ENCODE results near the gene SSNA1.

SSNA1 gene

GRCh38 chr9:137172901-137173795, 15.3 kb upstream of the SSNA1 start:
- ATAC-seq (ENCODE audit: low read depth) (0 out of 3 replicates have a peak, but pooled peaks have one; percentile 3), DNase-seq (ENCODE audit: low spot score) (no peak)
- no peak overlapping the region for H3K27ac ChIP-seq (ENCODE audit: poor library complexity, severe bottlenecking)

GRCh38 chr9:137173796-137174664, 14.4 kb upstream of the SSNA1 start:
- no peak overlapping the region for H3K4me3 ChIP-seq (ENCODE audit: severe bottlenecking)
- no peaks in the 10 kb centered on the region for H3K9me3 ChIP-seq (ENCODE audit: severe bottlenecking)
- peaks cover 53% of the 10 kb centered on the region for H3K27me3 ChIP-seq (ENCODE audit: insufficient read depth, poor library complexity, severe bottlenecking)
- no peaks in the 10 kb centered on the region for H3K4me1 ChIP-seq (ENCODE audit: insufficient read depth, poor library complexity, severe bottlenecking)
- ATAC-seq (ENCODE audit: low read depth) = no peak
- TF ChIP-seq, protein P1, sequence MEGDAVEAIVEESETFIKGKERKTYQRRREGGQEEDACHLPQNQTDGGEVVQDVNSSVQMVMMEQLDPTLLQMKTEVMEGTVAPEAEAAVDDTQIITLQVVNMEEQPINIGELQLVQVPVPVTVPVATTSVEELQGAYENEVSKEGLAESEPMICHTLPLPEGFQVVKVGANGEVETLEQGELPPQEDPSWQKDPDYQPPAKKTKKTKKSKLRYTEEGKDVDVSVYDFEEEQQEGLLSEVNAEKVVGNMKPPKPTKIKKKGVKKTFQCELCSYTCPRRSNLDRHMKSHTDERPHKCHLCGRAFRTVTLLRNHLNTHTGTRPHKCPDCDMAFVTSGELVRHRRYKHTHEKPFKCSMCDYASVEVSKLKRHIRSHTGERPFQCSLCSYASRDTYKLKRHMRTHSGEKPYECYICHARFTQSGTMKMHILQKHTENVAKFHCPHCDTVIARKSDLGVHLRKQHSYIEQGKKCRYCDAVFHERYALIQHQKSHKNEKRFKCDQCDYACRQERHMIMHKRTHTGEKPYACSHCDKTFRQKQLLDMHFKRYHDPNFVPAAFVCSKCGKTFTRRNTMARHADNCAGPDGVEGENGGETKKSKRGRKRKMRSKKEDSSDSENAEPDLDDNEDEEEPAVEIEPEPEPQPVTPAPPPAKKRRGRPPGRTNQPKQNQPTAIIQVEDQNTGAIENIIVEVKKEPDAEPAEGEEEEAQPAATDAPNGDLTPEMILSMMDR (IDR thresholded peaks at IDR 0.05; ENCODE audit: poor library complexity, severe bottlenecking) = no peak
- H3K36me3 ChIP-seq (ENCODE audit: low read depth) = no peaks in the 10 kb centered on the region
- no peak for DNase-seq (ENCODE audit: low spot score)
- H3K27ac ChIP-seq (ENCODE audit: poor library complexity, severe bottlenecking) = no peak overlapping the region

More at GRCh38 chr9:137172901-137173795, 15.3 kb upstream of the SSNA1 start:
- TF ChIP-seq, protein P1 (IDR thresholded peaks at IDR 0.05; ENCODE audit: poor library complexity, severe bottlenecking) = no peak
- Histone ChIP-seq H3K4me3 (ENCODE audit: severe bottlenecking) (no peak overlapping the region), H3K9me3 (ENCODE audit: severe bottlenecking) (no peaks in the 10 kb centered on the region), H3K27me3 (ENCODE audit: insufficient read depth, poor library complexity, severe bottlenecking) (peaks cover 62% of the 10 kb centered on the region), H3K4me1 (ENCODE audit: insufficient read depth, poor library complexity, severe bottlenecking) (no peaks in the 10 kb centered on the region), H3K36me3 (ENCODE audit: low read depth) (no peaks in the 10 kb centered on the region)

DNA sequence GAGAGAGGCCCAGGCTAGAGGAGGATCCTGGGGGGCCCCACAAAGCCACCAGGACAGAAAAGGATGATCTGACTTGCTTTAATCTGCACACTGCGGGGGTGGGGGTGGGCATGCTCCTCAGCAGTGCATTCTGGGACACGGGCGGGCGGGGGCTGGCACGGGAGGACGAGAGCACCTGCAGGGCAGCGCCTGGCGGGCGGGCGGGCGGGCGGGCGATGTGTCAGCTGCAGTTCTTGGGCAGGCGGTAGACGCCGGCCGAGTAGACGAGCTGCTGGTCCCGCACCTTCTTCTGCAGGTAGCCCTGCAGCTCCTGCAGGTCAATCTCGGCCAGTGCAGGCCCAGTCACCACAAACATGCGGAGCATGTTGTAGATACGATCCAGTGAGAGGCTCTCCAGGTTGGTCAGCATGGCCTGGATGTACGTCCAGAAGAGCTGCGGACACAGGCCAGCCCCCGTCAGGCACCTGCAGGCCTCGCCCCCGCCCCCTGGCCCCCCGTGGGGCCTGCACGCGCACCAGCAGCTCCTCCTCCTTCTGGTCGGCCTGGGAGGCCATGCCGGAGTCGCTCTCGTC, 13.7 kb upstream of the SSNA1 start:
- H3K4me1 ChIP-seq (ENCODE audit: insufficient read depth, poor library complexity, severe bottlenecking) = no peaks in the 10 kb centered on the region
- ATAC-seq (ENCODE audit: low read depth) (peak; percentile 30), DNase-seq (ENCODE audit: low spot score) (no peak)
- H3K4me3 ChIP-seq (ENCODE audit: severe bottlenecking) = no peak overlapping the region
- peaks cover 47% of the 10 kb centered on the region for H3K27me3 ChIP-seq (ENCODE audit: insufficient read depth, poor library complexity, severe bottlenecking)
- TF ChIP-seq, protein P1 (IDR thresholded peaks at IDR 0.05; ENCODE audit: poor library complexity, severe bottlenecking) = no peak
- no peaks in the 10 kb centered on the region for H3K9me3 ChIP-seq (ENCODE audit: severe bottlenecking)
- H3K36me3 ChIP-seq (ENCODE audit: low read depth) = no peaks in the 10 kb centered on the region; the same call in 1 of the 2 replicates
- no peak overlapping the region for H3K27ac ChIP-seq (ENCODE audit: poor library complexity, severe bottlenecking)

DNA sequence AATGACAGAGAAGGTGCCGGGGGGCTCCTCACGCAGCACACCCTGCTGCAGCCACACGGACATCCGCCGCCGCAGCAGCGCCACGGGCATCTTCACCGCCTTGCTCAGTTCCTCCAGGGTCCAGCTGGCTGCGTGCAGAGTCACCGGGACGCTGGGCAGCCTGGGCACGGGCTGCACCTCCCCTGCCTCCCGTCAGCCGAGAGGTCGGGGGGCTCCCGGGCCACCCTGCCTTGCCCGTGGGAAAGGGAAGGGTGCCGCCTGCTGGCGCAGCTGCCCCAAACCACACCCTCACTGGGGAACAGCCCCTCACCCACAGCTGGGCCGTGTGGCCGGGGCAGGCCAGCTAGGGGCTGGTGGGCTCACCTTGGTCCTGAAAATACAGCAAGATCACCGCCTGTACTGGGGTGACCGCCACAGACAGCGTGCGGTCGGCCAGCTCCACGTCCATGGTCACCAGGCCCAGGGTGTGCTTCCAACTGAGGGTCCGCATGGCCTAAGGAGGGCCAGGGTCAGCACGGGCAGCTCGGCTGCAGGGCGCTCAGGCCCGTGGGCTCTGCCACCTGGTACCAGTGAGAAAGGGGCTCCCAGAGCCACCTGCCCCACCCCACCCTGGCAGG, 13.0 kb upstream of the SSNA1 start:
- Histone ChIP-seq H3K36me3 (ENCODE audit: low read depth) (peaks cover 4% of the 10 kb centered on the region; the same call in 1 of the 2 replicates), H3K4me1 (ENCODE audit: insufficient read depth, poor library complexity, severe bottlenecking) (no peaks in the 10 kb centered on the region), H3K27me3 (ENCODE audit: insufficient read depth, poor library complexity, severe bottlenecking) (peaks cover 41% of the 10 kb centered on the region), H3K4me3 (ENCODE audit: severe bottlenecking) (no peak overlapping the region), H3K9me3 (ENCODE audit: severe bottlenecking) (no peaks in the 10 kb centered on the region), H3K27ac (ENCODE audit: poor library complexity, severe bottlenecking) (no peak overlapping the region)
- ATAC-seq (ENCODE audit: low read depth) (no peak), DNase-seq (ENCODE audit: low spot score) (no peak)
- TF ChIP-seq, protein P1 (IDR thresholded peaks at IDR 0.05; ENCODE audit: poor library complexity, severe bottlenecking) = no peak
